ENCODE measurements around the gene PLSCR4.
"Not testable (repeated sequence)": the region's sequence is repeated elsewhere in the genome, so short reads cannot be mapped to it uniquely, and the experiment has no call there.

PLSCR4 gene

DNA sequence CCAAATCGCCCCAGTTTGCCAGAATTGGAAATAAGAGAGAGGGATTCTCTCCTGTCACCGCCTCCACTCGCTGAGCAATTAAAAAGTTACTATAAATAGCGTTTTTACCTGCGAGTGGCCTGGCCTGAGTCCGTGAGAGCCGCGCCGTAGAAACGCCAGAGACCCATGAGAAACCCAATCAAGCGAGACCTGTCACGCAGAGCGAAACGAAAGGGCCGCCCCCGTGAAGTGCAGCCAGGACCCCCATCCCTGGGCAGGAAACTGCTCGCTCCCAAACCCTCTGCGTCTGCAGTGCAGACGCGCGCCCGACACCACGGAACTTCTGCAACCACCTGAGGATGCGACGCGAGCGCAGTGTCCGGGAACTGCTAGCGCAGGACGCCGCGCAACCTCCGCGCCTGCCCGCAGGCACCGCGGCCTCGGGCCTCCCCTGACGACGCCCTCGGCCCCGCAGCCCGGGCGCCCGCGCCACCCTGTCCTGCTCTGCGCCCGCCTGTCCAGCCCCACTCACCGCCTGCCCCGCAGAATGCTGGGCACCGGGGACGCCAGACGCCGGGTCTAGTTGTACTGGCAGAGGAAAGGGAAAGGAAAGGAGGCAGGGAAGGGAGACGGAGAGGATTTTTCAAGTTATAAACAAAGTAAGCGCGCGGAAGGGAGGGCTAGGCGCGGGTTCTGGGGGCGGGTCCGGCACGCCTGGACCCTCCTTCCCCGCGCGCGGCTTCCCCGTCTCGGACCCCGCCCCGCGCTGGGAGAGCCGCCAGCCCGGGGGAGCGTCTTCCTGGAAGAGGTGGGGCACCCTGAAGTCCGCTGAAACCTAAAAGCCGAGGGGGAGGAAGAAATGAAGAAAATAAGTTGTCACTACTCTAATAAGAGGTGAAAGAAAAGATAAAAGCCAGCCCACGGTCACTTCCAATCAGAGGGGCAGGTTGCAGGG lies at the start of gene PLSCR4:
TSS of gene PLSCR4 (minus strand) at position 657 of the 934 bp plus-strand sequence. CDS start 29,034 bp downstream, outside the sequence.
- DNase-seq (ENCODE audit: low spot score), result peak; percentile 58

GRCh38 chr3:146293401-146293800 lies 42.5 kb upstream of the PLSCR4 start:
- DNase-seq (ENCODE audit: low spot score), result not testable (repeated sequence)

- no peak for DNase-seq (ENCODE audit: low spot score)
Measured at GRCh38 chr3:146283781-146284445, 33.0 kb upstream of the PLSCR4 start.

DNA sequence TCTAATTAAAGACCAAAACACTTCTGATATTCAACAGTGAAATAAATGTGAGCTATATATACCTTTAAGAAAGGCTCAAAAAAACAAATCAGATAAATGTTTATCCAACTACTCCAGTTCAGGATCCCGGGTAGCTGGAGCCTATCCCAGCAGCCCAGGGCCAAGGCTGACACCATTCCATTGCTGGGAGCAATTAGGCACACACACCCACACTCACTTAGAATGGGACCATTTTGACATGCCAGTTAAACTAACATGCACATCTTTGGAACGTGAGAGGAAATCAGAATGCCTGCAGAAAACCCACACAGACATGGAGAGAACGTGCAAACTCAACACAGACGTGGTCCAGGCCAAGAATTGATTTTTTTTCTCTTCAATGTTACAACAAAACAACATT lies 30.0 kb upstream of the PLSCR4 start:
- DNase-seq (ENCODE audit: low spot score), result no peak

GRCh38 chr3:146279951-146280350 lies 29.0 kb upstream of the PLSCR4 start:
- no peak for DNase-seq (ENCODE audit: low spot score)

- no peak for DNase-seq (ENCODE audit: low spot score)
Measured at GRCh38 chr3:146279013-146279412, 28.1 kb upstream of the PLSCR4 start.

GRCh38 chr3:146277953-146278631 lies 27.2 kb upstream of the PLSCR4 start:
- DNase-seq (ENCODE audit: low spot score), result no peak

DNA sequence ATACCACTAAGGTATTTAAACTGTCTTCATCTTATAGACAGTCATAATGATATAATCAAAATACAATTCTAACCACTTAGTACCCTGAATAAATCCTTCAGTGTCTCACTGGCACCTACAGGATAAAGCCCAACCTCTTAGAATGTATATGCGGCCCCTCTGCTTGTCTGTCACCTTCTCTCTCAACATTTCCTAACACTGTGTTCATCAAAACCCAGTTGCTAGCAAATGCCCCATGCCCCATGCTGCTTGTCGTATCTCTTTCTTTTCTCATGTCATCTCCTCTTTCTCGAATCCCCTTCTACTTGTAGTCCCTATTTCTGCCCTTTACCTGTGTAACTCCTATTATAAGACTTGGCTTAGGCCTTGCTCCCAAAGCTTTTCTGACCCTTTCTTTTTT lies 24.6 kb upstream of the PLSCR4 start:
- DNase-seq (ENCODE audit: low spot score), result no peak

- DNase-seq (ENCODE audit: low spot score), result no peak
Measured at GRCh38 chr3:146274833-146275232, 23.9 kb upstream of the PLSCR4 start.

DNA sequence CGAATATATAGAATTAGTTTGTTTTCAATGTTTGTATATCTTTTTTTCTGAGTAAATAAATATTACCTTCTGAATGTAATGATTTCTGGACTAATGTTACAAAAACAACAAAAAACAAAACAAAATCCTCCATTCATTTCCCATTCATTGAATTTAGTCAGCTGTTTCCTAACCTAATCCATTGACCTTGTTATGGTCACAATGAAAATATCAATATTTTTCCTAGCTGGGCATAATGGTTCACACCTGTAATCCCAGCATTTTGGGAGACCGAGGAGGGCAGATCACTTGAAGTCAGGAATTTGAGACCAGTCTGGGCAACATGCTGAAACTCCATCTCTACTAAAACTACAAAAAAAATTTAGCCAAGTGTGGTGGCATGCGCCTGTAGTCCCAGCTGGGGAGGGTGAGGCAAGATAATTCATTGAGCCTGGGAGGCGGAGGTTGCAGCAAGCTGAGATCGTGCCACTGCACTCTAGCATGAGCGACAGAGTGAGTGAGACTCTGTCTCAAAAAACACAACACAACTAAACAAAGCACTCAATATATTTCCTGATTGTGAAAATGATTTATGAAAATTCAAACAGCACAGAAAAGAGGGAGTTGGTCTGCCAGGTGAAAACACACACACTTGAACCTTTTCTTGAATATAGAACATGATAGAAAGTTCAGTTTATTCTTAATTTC lies 23.0 kb upstream of the PLSCR4 start:
- DNase-seq (ENCODE audit: low spot score), result no peak

DNA sequence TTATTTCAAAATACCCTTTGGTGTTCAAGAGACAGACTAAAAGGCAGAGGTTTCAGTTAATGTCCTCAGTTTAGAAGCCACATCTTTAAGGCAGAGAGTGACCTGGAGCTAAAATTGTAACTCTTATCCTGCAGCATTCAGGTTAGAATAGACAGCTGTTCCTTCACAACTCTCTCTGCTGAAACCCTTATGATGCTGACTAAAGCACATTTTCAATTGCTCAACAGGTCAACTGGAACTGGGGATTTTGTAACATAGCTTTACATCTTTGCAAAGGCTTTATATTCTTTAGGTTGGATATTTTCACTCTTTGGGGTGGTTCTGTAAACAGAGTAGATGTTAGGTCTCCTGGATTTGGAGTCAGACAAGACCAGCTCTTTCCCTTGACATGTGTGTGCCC lies 20.3 kb upstream of the PLSCR4 start:
- DNase-seq (ENCODE audit: low spot score), result no peak

DNA sequence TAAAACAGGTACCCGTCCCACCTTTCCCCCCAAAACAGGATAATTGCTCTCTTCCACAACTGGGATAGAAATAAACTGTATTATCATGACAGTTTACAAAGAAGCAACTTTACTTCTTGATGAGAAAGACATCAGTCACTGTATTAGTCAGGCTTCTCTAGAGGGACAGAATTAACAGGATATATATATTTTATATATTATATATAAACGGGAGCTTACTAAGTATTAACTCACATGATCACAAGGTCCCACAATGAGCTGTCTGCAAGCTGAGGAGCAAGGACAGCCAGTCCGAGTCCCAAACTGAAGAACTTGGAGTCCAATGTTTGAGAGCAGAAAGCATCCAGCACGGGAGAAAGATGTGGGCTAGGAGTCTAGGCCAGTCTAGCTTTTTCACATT lies 18.4 kb upstream of the PLSCR4 start:
- DNase-seq (ENCODE audit: low spot score), result no peak

- no peak for DNase-seq (ENCODE audit: low spot score)
Measured at GRCh38 chr3:146268535-146269219, 17.8 kb upstream of the PLSCR4 start.

DNA sequence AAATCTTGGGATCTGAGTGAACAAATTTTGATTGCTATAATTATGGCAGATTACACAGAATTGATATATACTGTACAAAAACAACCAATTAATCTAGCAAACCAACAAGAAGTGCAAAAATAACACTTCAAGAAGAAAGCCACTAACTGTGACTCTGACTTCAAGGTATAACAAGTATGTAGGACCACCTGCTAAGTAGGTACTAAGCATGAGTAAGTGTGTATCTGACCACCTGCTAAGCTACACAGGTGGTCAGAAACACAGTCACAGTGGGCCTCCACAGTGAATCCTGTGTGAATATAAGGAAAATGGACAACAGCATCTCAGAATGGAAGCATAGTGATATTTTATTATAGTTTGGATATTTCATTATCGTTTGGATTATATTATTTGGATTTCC lies 14.8 kb upstream of the PLSCR4 start:
- no peak for DNase-seq (ENCODE audit: low spot score)

DNA sequence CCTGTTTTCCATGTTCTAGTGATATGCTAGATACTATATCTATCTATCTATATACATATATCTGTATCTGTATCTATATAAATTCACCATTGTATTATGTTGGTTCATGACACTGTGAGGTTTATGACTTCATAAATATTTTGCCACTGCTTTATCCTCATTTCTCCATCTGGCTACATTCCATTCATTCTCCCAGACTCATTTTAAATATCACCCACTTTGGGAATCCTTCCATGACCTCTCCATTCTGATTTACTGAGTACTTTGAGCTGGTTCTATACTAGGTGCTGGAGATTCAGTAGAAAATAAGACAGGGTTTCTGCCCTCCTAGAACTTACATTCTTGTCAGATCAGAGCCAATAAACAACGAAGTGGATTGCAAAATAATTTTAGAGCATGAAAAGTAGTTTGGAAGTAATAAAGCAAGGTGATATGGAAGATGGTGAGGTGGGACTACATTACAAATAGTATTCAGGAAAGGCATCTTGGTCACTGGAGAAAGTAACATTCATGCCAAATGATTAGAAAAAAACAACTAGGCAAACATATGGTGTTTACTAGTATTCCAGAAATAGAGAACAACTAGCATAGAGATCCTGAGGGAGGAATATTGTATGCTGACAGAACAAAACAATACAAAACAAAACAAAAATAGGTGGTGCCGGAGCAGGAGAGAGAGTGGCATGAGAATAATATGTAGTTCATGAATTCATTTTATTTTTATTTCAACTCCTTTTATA lies 11.6 kb upstream of the PLSCR4 start:
- DNase-seq (ENCODE audit: low spot score), result no peak

DNA sequence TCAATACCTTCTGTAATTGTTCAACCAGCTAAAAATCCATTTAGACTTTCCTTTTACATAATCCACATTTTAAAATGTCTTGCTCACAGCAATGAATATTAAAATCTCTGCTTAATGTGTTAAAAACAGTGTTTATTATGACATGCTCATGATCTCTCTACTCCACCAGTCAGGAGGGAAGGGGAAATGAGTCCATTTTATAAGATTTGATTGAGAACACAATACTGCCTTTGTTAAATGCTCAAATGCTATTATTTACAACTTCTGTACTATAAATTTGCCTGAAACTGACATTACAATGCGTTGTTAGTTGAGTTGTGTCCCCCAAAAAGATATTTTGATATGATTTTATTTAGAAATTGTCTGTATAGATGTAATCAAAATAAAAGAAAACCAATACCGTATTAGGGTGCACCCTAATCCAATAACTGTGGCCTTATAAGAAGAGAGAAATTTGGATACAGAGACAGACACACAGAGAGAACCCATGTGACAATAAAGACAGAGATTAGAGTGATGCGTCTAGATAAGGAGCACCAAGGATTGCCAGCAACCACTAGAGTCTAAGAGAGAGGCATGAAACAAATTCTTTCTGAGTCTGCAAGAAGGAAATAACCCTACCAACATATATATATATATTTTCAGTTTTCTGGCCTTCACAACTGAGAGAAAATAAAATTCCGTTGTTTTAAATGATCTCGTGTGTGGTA lies 9.1 kb upstream of the PLSCR4 start:
- DNase-seq (ENCODE audit: low spot score), result no peak

DNA sequence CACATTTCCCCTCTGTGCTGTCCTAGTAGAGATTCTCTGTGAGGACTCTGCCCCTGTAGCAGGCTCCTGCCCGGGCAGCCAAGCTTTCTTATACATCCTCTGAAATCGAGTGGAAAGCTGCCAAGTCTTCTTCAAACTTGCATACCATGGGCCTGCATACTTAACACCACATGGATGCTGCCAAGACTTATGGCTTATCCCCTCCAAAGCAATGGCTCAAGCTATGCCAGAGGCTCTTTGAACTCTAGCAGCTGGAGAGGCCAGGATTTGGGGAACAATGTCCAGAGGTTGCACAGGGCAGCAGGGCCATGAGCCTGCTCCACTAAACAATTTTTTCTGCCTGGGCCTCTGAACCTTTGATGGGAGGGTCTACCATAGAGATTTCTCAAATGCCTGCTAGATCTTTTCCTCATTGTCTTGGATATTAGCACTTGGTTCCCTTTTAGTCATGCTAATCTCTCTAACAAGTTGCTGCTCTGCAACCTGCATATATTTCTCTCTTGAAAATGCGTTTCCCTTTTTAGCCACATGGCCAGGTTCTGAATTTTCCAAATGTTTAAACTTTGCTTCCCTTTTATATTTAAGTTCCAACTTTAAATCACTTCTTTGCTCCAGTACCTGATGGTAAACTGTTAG lies 6.1 kb upstream of the PLSCR4 start:
- DNase-seq (ENCODE audit: low spot score), result no peak

DNA sequence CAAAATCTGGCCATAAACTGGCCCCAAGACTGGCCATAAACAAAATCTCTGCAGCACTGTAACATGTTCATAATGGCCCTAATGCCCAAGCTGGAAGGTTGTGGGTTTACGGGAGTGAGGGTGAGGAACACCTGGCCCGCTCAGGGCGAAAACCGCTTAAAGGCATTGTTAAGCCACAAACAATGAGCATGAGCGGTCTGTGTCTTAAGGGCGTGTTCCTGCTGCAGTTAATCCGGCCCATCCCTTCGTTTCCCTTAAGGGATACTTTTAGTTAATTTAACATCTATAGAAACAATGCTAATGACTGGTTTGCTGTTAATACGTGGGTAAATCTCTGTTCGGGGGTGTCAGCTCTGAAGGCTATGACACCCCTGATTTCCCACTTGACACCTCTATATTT lies 1.5 kb upstream of the PLSCR4 start:
- DNase-seq (ENCODE audit: low spot score), result not testable (repeated sequence)

DNA sequence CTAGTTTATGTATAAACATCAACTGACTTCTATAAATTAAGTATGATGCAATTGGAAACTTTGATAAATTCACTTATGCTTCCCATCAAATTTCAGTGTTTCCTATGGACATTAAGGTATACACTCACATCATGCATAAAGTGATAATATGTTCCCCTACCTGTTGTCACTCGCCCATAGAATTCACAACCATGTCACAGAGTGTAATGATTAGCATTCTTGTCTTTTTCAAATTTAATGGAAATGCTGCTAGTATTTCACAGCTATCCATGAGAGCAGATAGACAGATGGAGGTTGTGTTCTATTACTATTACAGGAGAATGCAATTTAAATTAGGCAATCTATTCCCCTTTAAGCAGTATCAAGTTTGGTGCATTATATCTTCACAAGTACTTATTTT lies 984 bp downstream of the PLSCR4 start:
- no peak for DNase-seq (ENCODE audit: low spot score)

DNA sequence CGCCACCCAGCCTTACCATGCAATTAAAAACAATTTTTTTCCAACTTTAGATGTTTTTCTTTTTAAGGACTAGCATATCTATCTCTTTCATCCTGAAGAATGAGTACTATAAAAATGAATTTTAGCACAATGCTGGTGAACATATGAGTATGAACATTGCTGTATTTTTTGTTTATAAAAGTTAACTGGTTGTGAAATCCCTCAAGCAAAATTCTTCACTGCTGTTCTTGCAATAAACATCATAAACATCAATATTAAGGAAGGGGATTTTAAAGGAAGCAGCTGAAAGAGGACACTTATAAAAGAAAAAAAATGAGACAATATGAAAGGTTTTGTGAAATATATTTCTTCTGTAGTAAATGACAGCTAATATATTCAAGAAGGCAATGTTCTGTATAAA lies 3.0 kb downstream of the PLSCR4 start:
- DNase-seq (ENCODE audit: low spot score), result no peak
